GM21576 (cell line): ENCODE results near the gene RASSF7.
"Not testable (repeated sequence)": the region's sequence is repeated elsewhere in the genome, so short reads cannot be mapped to it uniquely, and the experiment has no call there.

ENCODE experiments used
- ATAC-seq: cut with Tn5 transposase; IDR thresholded peaks from one replicate; pipeline ENCODE4 v1.9.1; 2021; ENCODE audit warnings: mild to moderate bottlenecking, moderate library complexity; ENCODE audit not compliant: unreplicated experiment

RASSF7 gene

DNA sequence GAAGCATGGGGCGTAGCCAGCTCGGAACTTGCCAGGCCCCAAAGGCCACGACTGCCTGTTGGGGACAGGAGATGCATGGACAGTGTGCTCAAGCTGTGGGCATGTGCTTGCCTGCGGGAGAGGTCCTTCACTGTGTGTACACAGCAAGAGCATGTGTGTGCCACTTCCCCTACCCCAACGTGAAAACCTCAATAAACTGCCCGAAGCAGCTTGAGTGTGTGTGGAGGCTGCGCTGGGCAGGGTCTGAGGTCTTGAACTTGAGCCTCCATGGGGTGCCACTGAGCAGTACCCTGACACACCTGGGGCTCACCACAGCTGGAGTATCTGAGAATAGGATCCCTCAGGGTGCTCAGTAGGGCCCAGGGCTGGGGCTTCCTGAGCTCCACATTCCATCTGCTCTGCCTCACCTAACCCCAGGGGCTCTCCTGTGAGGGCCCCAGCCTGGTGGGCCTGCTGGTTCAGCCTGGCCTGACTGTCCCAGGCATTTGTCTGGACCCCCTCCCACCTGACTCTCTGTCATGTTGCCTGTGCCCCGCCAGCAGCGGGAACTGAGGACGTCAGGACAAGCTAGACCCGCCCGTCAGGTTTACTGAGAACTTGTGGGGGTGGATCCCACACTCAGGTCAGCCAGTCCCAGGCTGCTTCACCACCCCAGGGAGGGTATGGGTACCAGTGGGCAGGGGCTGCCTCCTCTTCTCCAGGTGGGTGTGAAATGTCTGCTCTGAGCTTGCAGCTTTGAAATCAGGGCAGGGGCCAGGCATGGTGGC is 3.2 kb downstream of the RASSF7 start:
- no peak for ATAC-seq

GRCh38 chr11:565921-566509 is 5.2 kb downstream of the RASSF7 start:
- no peak for ATAC-seq

DNA sequence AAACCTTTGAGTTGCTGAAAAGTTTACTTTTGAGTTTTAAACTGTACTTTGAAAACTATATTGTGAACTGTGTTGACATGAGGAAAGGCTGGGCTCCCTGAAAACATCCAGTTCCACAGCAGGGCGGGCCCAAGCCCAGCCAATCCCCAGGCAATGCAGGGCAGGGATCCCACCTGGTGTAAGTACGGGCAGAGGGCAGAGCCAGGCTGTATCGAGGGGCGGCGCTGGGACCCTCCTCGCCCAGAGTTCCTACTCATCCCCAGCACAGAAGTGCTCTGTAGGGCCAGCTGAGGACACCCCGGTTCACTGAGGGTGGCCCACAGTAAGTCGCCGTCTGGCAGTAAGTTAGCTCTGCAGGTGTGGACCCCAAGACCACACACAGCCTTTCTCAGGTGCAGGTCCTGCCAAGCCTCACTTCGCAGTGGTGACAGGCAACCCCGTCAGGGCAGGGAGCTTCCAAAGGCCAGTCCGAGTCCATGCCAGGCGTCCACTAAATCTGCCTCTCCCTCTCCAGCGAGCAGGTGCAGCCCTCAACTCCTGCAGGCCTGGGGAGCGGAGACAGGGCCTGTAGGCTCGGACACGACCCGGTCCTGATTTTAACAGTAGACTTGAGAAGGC is 6.3 kb downstream of the RASSF7 start:
- ATAC-seq = no peak

DNA sequence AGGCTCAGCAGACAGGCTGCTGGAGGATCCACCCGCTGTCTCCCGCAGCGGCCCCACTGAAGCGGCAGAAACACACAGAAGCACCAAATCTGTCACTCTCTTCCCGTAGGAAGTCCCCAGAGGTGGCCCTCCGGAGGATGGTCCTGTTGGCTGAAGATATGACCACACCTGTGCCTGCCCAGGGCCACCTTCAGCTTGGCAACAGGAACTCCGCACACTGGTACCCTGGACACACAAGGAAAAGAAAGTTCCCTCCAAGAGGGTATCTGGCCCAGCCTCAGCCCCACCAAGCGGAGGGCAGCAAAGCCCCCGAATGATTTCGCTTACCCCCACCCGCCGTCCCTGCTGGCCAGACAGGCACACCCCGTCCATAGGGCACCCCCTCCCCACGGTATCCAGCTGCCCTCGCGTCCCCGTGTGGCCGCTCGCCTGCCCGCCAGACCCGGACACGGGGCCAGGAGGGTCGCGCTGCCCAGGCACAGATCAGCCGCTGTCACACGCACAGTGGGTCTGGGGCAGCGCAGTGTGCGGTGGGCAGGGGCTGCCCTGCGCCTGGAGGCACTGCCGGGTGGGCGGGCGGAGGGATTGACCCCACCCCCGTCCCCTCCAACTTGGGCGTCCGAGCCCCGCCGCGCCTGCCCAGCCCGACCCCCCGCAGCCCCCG is 7.0 kb downstream of the RASSF7 start:
- no peak for ATAC-seq

GRCh38 chr11:568306-569157 is 7.8 kb downstream of the RASSF7 start:
- peak; percentile 87 for ATAC-seq

DNA sequence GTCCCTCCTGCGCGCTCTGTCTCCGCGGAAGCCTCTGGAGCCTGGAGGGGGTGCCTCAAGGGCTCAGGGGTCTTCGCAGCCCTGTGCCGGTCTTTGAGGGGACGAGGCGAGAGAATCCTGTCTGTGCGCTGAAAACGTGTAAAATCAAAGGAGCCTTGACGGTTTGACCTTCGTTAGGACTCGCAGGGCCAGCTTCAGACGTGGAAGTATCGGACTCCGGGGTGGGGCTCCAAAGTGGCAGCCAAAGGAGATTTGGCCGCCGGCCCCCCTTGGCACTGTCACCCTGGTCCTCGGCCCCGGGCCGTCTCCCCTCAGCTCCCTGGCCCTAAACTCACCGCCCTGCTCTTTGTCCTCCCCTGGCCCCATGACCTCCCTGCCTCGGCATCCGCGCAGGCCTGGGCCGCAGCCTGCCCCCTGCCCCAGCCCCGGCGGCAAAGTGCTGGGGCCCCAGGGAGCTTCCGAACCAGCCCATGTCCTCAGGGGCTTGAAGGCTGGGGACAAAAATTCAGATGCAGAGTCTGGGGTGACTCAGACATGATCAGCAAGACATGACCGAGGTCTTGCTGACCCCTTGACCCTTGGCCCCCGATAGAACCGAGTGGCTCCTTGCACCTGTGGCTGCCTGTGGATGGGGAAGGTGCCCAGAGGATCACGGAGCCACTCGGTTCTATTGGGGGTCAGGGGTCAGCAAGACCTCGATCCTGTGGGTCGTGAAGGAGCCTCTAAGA is 8.6 kb downstream of the RASSF7 start:
- no peak for ATAC-seq

DNA sequence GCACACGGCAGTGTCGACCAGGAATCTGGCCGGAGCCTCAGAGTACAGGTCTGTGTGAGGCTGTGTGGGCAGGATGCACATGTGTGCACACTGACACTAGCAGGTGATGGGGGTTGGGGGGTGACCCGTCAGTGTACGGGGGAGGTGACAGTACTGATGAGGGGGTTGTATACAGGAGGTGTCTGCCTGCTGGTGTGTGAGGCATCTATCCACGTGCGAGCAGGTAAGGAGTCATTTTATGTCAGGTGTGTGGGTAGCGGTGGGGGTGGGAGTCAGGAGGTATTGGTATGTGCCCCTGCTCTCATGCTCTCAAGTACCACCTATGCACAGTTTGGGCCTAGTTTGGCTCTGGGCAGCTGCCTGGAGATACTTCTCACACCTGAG is 11.0 kb downstream of the RASSF7 start:
- ATAC-seq = no peak

GRCh38 chr11:573146-573759 is 12.5 kb downstream of the RASSF7 start:
- no peak for ATAC-seq

DNA sequence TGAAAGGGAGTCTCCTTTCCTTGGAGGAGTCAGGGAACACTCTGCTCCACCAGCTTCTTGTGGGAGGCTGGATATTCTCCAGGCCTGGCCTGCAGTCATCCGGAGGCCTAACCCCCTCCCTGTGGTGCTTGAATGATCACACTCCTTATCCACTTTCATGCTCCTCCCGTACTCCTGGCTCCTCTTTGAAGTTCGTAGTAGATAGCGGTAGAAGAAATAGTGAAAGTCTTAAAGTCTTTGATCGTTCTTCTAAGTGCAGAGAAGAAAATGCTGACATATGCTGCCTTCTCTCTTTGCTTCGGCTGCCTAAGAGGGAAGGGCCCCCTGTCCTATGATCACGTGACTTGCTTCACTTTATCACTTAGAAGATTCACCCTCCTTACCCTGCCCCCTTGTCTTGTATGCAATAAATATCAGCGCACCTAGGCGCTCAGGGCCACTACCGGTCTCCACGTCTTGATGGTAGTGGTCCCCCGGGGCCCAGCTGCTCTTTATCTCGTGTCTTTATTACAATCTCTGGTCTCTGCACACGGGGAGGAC is 13.3 kb downstream of the RASSF7 start:
- ATAC-seq = not testable (repeated sequence)

- no peak for ATAC-seq
These were observed 14.0 kb downstream of the RASSF7 start for GRCh38 chr11:574632-575312.

DNA sequence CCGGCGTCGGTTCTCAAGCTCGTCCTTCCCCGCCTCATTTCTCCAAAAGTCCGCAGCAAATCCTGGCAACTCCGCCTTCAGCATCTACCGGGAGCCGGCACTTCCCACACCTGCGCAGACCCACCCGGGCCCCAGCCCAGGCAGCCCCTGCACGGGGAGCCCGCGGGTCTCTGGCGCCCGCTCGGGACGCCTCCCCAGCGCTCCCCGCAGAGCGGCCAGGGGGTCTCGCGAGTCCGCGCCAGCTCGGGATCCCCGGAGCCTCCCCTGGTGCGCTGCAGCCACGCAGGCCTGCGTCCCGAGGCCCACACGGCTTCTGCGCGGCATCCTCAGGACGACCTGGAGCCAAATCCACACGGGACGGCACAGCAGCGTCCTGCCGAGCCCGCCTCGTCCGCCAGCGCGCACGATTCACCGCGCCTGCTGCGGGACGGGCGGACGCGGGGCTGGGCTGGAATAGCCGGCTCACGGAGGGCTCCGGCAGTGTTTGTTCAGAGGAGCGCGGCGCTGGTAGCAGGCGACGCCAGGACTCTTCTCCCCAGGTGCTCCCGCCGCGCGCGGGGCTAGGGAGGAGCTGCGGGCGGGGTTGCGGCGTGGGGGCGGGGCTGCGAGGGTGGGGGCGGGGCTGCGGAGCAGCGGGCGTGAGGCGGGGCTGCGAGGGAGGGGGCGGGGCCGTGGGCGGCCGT is 14.7 kb downstream of the RASSF7 start:
- peak; percentile 35 for ATAC-seq

GRCh38 chr11:575996-576768 is 15.4 kb downstream of the RASSF7 start, which contains the start of gene PHRF1:
TSS of gene PHRF1 (plus strand) at chr11:576470. CDS start at chr11:581513, 5,043 bp downstream.
- ATAC-seq = peak; percentile 80

DNA sequence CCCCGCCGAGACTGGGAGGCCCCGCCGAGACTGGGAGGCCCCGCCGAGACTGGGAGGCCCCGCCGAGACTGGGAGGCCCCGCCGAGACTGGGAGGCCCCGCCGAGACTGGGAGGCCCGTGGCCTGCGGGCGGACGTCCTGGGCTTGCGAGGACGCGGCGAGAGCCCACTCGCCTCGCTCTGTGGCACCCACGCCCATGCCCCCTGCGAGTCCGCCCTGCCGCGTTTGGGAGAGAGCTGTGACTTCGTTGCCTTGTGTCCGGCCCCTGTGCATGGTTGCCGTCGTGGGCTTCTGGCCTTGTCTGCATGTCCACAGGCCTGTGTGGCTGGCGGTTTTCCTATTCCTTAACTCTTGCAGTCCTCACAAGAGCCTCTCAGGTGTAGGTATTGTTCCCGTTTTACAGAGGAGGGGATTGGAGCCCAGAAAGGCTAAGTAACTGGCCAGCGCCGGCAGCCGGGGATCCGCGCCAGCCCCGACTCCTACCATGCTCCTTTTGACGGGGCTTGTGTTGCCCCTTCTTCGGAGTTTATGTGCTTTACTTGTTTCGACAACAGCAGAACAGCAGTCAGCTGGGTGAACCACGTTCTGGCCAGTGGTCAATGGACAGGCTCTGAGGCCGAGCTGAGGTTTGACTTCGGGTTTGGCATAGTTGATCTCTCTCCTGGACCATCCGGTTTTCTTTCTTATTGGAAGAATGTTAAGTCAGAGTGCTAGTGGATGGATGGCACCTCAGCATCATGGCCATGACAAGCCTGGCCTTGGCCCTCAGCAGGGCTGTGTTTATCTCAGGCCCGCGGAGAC is 16.2 kb downstream of the RASSF7 start:
- no peak for ATAC-seq

DNA sequence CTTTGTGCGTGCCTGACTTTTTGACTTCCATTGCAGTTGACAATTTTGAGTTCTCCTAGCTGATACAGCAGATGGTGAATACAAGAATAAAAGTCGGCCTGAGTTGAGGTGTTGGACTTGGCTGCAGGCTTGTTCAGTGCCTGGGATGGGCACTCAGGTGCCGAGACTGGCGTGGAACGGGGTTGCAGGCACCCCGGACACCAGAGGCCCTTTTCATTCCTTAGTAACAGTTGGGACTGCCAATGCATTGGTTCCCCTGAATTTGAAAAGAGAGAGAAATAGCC is 16.8 kb downstream of the RASSF7 start:
- ATAC-seq = no peak

DNA sequence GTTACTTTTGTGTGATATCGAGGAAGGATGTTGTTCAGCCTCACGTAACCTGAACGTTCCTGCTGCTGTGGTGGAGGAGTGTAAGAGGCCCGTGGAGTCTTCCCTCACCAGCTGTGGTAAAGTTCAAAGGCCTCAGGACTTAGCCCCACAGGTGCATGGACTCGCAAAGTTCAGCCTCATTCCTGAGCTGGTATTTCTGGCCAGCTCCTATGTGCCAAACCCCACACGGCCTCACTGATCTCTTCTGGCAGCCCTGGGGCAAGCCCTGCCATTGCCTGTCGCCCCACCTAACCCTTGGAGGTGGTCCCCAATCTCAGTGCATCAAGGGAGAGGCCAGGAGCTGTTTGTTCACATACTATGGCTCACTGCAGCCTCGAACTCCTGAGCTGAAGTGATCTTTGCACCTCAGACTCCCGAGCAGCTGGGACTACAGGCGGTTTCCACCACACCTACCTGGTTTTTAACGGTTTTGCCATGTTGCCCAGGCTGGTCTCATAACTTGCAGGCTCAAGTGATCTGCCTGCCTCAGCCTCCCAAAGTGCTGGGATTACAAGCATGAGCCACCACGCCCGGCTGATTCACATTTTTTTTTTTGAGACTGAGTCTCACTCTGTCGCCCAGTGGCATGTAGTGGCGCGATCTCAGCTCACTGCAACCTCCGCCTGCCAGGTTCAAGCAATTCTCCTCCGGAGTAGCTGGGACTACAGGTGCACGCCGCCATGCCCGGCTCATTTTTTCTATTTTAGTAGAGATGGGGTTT is 17.7 kb downstream of the RASSF7 start:
- ATAC-seq = no peak
